MM.1S (cell line): ENCODE measurements around the gene RTCA.

Experiments used
- DNase-seq: peaks from one replicate; pipeline ENCODE4 v3.0.0-alpha.2; 2015
- H2AFZ ChIP-seq: fragments of 300-600 bp; sonication (generic); 2 replicates; pipeline ENCODE4 v1.6.0; 2016; ENCODE audit warnings: antibody characterized with exemption, low read length
- H3F3A ChIP-seq: fragments of 300-600 bp; sonication (generic); 2 replicates; pipeline ENCODE4 v1.6.1; 2016; ENCODE audit warnings: mild to moderate bottlenecking, antibody characterized with exemption, low read length, moderate library complexity, mixed read lengths; ENCODE audit not compliant: insufficient read depth
- H3K27ac ChIP-seq: fragments of 300-600 bp; sonication (generic); 2 replicates; pipeline ENCODE4 v1.5.1; 2016; ENCODE audit warnings: mild to moderate bottlenecking, low read length
- H3K27me3 ChIP-seq: fragments of 300-600 bp; sonication (generic); replicated peaks from 2 replicates; pipeline ENCODE4 v1.6.0; 2016; ENCODE audit warnings: low read length; ENCODE audit not compliant: insufficient read depth
- H3K36me3 ChIP-seq: fragments of 300-600 bp; sonication (generic); replicated peaks from 2 replicates; pipeline ENCODE4 v1.6.1; 2016; ENCODE audit warnings: mild to moderate bottlenecking, low read length, mixed read lengths; ENCODE audit not compliant: insufficient read depth
- H3K4me1 ChIP-seq: fragments of 300-600 bp; sonication (generic); 2 replicates; pipeline ENCODE4 v1.6.1; 2016; ENCODE audit warnings: low read length, mixed read lengths
- H3K4me2 ChIP-seq: fragments of 300-600 bp; sonication (generic); 2 replicates; pipeline ENCODE4 v1.6.0; 2016; ENCODE audit warnings: low read depth, low read length
- H3K4me3 ChIP-seq: fragments of 300-600 bp; sonication (generic); 2 replicates; pipeline ENCODE4 v1.5.1; 2016; ENCODE audit warnings: low read length, mixed read lengths
- H3K79me2 ChIP-seq: fragments of 300-600 bp; sonication (generic); 2 replicates; pipeline ENCODE4 v1.6.1; 2016; ENCODE audit warnings: mixed run types, low read length, mixed read lengths
- H3K9ac ChIP-seq: fragments of 300-600 bp; sonication (generic); 2 replicates; pipeline ENCODE4 v1.6.1; 2016; ENCODE audit warnings: low read length, mixed read lengths
- H3K9me2 ChIP-seq: fragments of 300-600 bp; sonication (generic); replicated peaks from 2 replicates; pipeline ENCODE4 v1.6.1; 2016; ENCODE audit warnings: mild to moderate bottlenecking, low read length, mixed read lengths; ENCODE audit not compliant: insufficient read depth
- H3K9me3 ChIP-seq: fragments of 300-600 bp; sonication (generic); replicated peaks from 2 replicates; pipeline ENCODE4 v1.6.1; 2016; ENCODE audit warnings: mild to moderate bottlenecking, low read length, mixed read lengths; ENCODE audit not compliant: insufficient read depth
- H4K20me1 ChIP-seq: fragments of 300-600 bp; sonication (generic); 2 replicates; pipeline ENCODE4 v1.6.1; 2016; ENCODE audit warnings: mild to moderate bottlenecking, low read length, moderate library complexity, mixed read lengths; ENCODE audit not compliant: insufficient read depth
- EZH2 ChIP-seq: fragments of 300-600 bp; sonication (generic); optimal IDR thresholded peaks from 2 replicates; pipeline ENCODE3; 2017; ENCODE audit warnings: low read depth, mild to moderate bottlenecking, antibody characterized with exemption, low read length, mixed read lengths
- EZH2phosphoT487 ChIP-seq: fragments of 300-600 bp; sonication (generic); IDR thresholded peaks from 2 replicates; pipeline ENCODE4 v1.6.1; 2018; ENCODE audit warnings: antibody characterized with exemption, low read length
- TF ChIP-seq, protein P1 (sequence below): fragments of 300-600 bp; sonication (generic); IDR thresholded peaks from 2 replicates; pipeline ENCODE4 v1.5.1; 2016; ENCODE audit warnings: antibody characterized with exemption, low read length, mixed read lengths

Gene RTCA

DNA sequence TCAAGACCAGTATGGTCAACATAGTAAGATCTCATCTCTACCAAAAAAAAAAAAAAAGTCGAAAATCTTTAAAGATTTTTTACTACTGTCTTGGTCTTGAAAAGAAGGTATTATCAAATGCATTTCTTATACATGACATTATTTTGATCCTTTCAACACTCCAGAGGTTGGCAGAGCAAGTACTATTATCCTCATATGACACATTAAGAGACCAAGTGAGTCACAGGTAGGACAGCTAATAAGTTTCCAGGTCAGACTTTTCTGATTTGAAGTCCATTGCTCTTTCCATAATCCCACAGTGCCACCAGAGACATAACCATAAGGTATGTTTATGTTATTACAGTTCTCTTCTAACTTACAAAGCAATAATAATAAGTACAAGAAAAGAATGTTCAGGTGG, 31.6 kb upstream of the RTCA start:
- Histone ChIP-seq H3K9ac (no peak overlapping the region), H3K36me3 (no peaks in the 10 kb centered on the region), H3K9me3 (no peaks in the 10 kb centered on the region)

DNA sequence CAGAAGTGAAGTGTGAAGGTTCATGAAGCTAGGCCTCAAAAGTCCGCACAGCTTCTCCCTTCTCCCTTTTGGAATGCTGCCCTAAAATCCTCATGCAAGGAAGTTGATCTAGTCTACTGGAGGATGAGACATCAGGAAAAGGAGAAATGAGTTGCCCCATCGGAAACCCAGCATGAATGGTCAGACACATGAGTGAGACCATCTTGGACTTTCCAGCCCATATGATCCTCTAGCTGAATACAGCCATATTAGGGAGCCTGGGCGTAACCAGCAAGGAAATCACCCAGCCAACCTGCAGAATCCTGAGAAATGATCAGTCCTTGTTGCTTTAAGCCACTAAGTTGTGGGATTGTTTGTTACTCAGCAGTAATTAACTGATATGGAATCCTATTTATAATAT, 28.9 kb upstream of the RTCA start:
- H3K27ac ChIP-seq: no peak overlapping the region
- H3K4me2 ChIP-seq: no peak overlapping the region

More for the DNA sequence above, 31.6 kb upstream of the RTCA start:
- H3K4me2 ChIP-seq: no peak overlapping the region
- no peaks in the 10 kb centered on the region for H3K4me1 ChIP-seq
- H3K9me2 ChIP-seq: no peaks in the 10 kb centered on the region
- no peak for DNase-seq
- H3K4me3 ChIP-seq: no peak overlapping the region
- H4K20me1 ChIP-seq: no peaks in the 10 kb centered on the region
- no peaks in the 10 kb centered on the region for H3K27me3 ChIP-seq
- no peak overlapping the region for H2AFZ ChIP-seq
- H3K79me2 ChIP-seq: no peaks in the 10 kb centered on the region
- no peak for TF ChIP-seq EZH2
- TF ChIP-seq EZH2phosphoT487: no peak
- TF ChIP-seq, protein P1, sequence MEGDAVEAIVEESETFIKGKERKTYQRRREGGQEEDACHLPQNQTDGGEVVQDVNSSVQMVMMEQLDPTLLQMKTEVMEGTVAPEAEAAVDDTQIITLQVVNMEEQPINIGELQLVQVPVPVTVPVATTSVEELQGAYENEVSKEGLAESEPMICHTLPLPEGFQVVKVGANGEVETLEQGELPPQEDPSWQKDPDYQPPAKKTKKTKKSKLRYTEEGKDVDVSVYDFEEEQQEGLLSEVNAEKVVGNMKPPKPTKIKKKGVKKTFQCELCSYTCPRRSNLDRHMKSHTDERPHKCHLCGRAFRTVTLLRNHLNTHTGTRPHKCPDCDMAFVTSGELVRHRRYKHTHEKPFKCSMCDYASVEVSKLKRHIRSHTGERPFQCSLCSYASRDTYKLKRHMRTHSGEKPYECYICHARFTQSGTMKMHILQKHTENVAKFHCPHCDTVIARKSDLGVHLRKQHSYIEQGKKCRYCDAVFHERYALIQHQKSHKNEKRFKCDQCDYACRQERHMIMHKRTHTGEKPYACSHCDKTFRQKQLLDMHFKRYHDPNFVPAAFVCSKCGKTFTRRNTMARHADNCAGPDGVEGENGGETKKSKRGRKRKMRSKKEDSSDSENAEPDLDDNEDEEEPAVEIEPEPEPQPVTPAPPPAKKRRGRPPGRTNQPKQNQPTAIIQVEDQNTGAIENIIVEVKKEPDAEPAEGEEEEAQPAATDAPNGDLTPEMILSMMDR: no peak
- H3F3A ChIP-seq: no peaks in the 10 kb centered on the region
- no peak overlapping the region for H3K27ac ChIP-seq

DNA sequence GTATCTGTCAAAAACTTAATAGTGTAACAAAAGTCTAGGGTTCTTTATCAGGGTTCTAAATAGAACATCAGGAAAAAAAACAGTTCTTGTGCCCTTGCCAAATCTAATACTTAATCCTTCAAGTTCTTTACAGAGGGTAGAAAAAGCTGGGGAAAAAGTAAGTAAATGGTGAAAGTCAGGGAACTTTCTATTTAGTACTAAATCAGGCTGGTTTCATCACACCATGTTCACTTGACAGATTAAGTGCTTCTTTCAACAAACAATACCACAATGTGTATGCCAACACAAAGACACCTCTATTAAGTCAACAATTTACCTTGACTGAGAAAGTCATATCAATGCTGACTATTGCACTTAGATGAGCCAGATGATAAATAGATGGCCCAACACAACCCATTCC, 26.1 kb upstream of the RTCA start:
- Histone ChIP-seq H3K79me2 (no peaks in the 10 kb centered on the region), H3K27ac (no peak overlapping the region), H2AFZ (no peak overlapping the region), H3F3A (no peaks in the 10 kb centered on the region), H3K4me1 (no peaks in the 10 kb centered on the region), H4K20me1 (no peaks in the 10 kb centered on the region), H3K27me3 (no peaks in the 10 kb centered on the region), H3K4me2 (no peak overlapping the region), H3K36me3 (no peaks in the 10 kb centered on the region), H3K9ac (no peak overlapping the region), H3K4me3 (no peak overlapping the region), H3K9me2 (no peaks in the 10 kb centered on the region), H3K9me3 (no peaks in the 10 kb centered on the region)
- DNase-seq: no peak
- TF ChIP-seq, protein P1: no peak
- TF ChIP-seq EZH2phosphoT487: no peak
- TF ChIP-seq EZH2: no peak

More for the DNA sequence above, 28.9 kb upstream of the RTCA start:
- H3K9me2 ChIP-seq: no peaks in the 10 kb centered on the region
- DNase-seq: no peak
- no peak for TF ChIP-seq EZH2phosphoT487
- TF ChIP-seq, protein P1: no peak
- no peak for TF ChIP-seq EZH2
- no peaks in the 10 kb centered on the region for H3K4me1 ChIP-seq
- H2AFZ ChIP-seq: no peak overlapping the region
- no peak overlapping the region for H3K9ac ChIP-seq
- H3K79me2 ChIP-seq: no peaks in the 10 kb centered on the region
- no peaks in the 10 kb centered on the region for H3F3A ChIP-seq
- H3K27me3 ChIP-seq: no peaks in the 10 kb centered on the region
- no peaks in the 10 kb centered on the region for H3K9me3 ChIP-seq
- H3K4me3 ChIP-seq: no peak overlapping the region
- no peaks in the 10 kb centered on the region for H4K20me1 ChIP-seq
- no peaks in the 10 kb centered on the region for H3K36me3 ChIP-seq
